Thyroid gland (tissue), 4 donors: ENCODE results near the gene PPM1L.

Experiments used
- POLR2A ChIP-seq, 2 donors: fragments of 450-650 bp; IDR thresholded peaks; one replicate each; pipeline ENCODE4 v1.6.1; 2017; ENCODE audit warnings: antibody characterized with exemption in 2 of 2, mild to moderate bottlenecking in 2 of 2, moderate library complexity in 1 of 2
- TF ChIP-seq, protein P1 (sequence below), 6 experiments: fragments of 200-600 bp in 3 of 6; fragments of 450-650 bp in 3 of 6; sonication (generic) in 3 of 6; IDR thresholded peaks; one replicate each; pipeline ENCODE4 v1.5.1; 2016 to 2019; ENCODE audit warnings: antibody characterized with exemption in 6 of 6, mild to moderate bottlenecking in 2 of 6, inconsistent platforms in 1 of 6, moderate library complexity in 1 of 6

DNA sequence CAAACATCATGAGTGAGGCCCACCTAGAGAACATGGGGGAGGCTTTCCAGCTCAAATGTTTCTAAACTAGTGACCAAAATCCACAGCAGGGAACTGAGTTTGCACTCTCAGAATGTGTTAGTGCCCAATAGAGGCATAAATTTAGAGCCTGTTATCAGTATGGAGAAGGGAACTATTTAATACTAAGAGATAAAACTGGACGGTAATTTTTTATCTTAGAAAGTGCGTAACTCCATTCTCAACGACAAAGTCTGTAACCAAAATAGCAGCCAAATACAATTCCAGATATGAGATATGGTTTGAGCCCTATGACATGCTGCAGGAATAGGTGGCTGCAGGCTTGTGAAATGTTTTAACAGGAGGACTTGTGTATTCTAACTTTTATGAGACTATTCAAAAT lies 345.6 kb downstream of the PPM1L start:
- no peak for TF ChIP-seq POLR2A (IDR thresholded peaks at IDR 0.05)
- TF ChIP-seq, protein P1, sequence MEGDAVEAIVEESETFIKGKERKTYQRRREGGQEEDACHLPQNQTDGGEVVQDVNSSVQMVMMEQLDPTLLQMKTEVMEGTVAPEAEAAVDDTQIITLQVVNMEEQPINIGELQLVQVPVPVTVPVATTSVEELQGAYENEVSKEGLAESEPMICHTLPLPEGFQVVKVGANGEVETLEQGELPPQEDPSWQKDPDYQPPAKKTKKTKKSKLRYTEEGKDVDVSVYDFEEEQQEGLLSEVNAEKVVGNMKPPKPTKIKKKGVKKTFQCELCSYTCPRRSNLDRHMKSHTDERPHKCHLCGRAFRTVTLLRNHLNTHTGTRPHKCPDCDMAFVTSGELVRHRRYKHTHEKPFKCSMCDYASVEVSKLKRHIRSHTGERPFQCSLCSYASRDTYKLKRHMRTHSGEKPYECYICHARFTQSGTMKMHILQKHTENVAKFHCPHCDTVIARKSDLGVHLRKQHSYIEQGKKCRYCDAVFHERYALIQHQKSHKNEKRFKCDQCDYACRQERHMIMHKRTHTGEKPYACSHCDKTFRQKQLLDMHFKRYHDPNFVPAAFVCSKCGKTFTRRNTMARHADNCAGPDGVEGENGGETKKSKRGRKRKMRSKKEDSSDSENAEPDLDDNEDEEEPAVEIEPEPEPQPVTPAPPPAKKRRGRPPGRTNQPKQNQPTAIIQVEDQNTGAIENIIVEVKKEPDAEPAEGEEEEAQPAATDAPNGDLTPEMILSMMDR (IDR thresholded peaks at IDR 0.05): no peak
